HG03045 (cell line): ENCODE results near the gene CEMIP.

Source experiments
- ATAC-seq: cut with Tn5 transposase; IDR thresholded peaks from one replicate; pipeline ENCODE4 v1.9.1; 2021; ENCODE audit warnings: mild to moderate bottlenecking, moderate library complexity; ENCODE audit not compliant: unreplicated experiment

CEMIP gene

GRCh38 chr15:80780416-80781221 lies 1.4 kb downstream of the CEMIP start:
- ATAC-seq, result no peak

GRCh38 chr15:80783260-80783659 lies 4.1 kb downstream of the CEMIP start:
- ATAC-seq, result no peak

- no peak for ATAC-seq
These were observed 6.2 kb downstream of the CEMIP start for GRCh38 chr15:80785335-80785734.

GRCh38 chr15:80785811-80786354 lies 6.7 kb downstream of the CEMIP start:
- no peak for ATAC-seq

GRCh38 chr15:80787316-80787715 lies 8.1 kb downstream of the CEMIP start:
- no peak for ATAC-seq

- no peak for ATAC-seq
These were observed 9.4 kb downstream of the CEMIP start for GRCh38 chr15:80788536-80788935.

GRCh38 chr15:80789296-80789695 lies 10.1 kb downstream of the CEMIP start:
- ATAC-seq, result no peak

GRCh38 chr15:80789796-80790195 lies 10.6 kb downstream of the CEMIP start:
- ATAC-seq, result no peak

- no peak for ATAC-seq
These were observed 11.1 kb downstream of the CEMIP start for GRCh38 chr15:80790236-80790635.

GRCh38 chr15:80791004-80791403 lies 11.8 kb downstream of the CEMIP start:
- no peak for ATAC-seq

GRCh38 chr15:80796407-80796806 lies 17.2 kb downstream of the CEMIP start:
- ATAC-seq, result no peak

GRCh38 chr15:80798911-80799310 lies 19.7 kb downstream of the CEMIP start:
- no peak for ATAC-seq

GRCh38 chr15:80800067-80800466 lies 20.9 kb downstream of the CEMIP start:
- no peak for ATAC-seq

- ATAC-seq, result no peak
These were observed 22.9 kb downstream of the CEMIP start for GRCh38 chr15:80801891-80802680.

GRCh38 chr15:80803580-80804525 lies 24.7 kb downstream of the CEMIP start:
- no peak for ATAC-seq

- no peak for ATAC-seq
These were observed 25.9 kb downstream of the CEMIP start for GRCh38 chr15:80804970-80805495.

GRCh38 chr15:80811781-80812315 lies 32.7 kb downstream of the CEMIP start:
- ATAC-seq, result no peak

GRCh38 chr15:80815106-80815505 lies 35.9 kb downstream of the CEMIP start:
- ATAC-seq, result no peak

- ATAC-seq, result no peak
These were observed 37.0 kb downstream of the CEMIP start for GRCh38 chr15:80816049-80816653.

GRCh38 chr15:80816936-80817335 lies 37.8 kb downstream of the CEMIP start:
- no peak for ATAC-seq
